K562 (cell line): Measurements from ENCODE around the gene PRAME. TPM values are rescaled to one million over a fixed set of nuclear protein-coding genes. Genes with fewer than 3 reads are reported as not detected.

Source experiments
- EWSR1 ChIP-seq: fragments of 450-650 bp; IDR thresholded peaks from 2 replicates; pipeline ENCODE4 v1.6.1; 2018; ENCODE audit warnings: borderline replicate concordance, mild to moderate bottlenecking, low read depth, moderate library complexity; ENCODE audit not compliant: partially characterized antibody
- HMG20B ChIP-seq: fragments of 250-450 bp; sonication (Bioruptor Pico); IDR thresholded peaks from 2 replicates; pipeline ENCODE4 v1.5.0; 2021; ENCODE audit warnings: mild to moderate bottlenecking
- ID3 ChIP-seq, 2 experiments: fragments of 250-450 bp in 1 of 2; fragments of 450-650 bp in 1 of 2; sonication (Bioruptor Pico) in 1 of 2; IDR thresholded peaks; 2 replicates each; pipeline versions ENCODE4 v1.6.1 to v1.8.0; 2016 to 2021; ENCODE audit warnings: mild to moderate bottlenecking in 2 of 2, moderate library complexity in 2 of 2, missing compliant biosample characterization in 1 of 2, missing genetic modification characterization in 1 of 2
- IRF1 ChIP-seq: sonication (generic); formaldehyde crosslinking; IDR thresholded peaks from 2 replicates; pipeline ENCODE4 v1.8.0; 2022; ENCODE audit warnings: missing genetic modification reagents, mild to moderate bottlenecking, borderline replicate concordance
- NFXL1 ChIP-seq: fragments of 450-650 bp; formaldehyde crosslinking; IDR thresholded peaks from 2 replicates; pipeline ENCODE4 v1.4.0; 2021; ENCODE audit warnings: mild to moderate bottlenecking
- REST ChIP-seq, 2 experiments: fragments of 450-650 bp; formaldehyde crosslinking in 1 of 2; IDR thresholded peaks; 2 replicates each; pipeline versions ENCODE4 v1.4.0 to v1.6.1; 2014 to 2020; ENCODE audit warnings: mild to moderate bottlenecking in 2 of 2, borderline replicate concordance in 1 of 2, low read depth in 1 of 2
- TBL1XR1 ChIP-seq, 2 experiments: IDR thresholded peaks; 2 replicates each; pipeline ENCODE4 v1.6.1; 2012; ENCODE audit warnings: improper control_type of control experiment in 2 of 2, low read length in 2 of 2, mild to moderate bottlenecking in 1 of 2
- TEAD1 ChIP-seq, 2 experiments: fragments of 450-650 bp in 1 of 2; sonication (generic) in 1 of 2; formaldehyde crosslinking; IDR thresholded peaks; 2 replicates each; pipeline versions ENCODE4 v1.4.0 to v1.8.0; 2020 to 2022; ENCODE audit warnings: mild to moderate bottlenecking in 2 of 2, missing genetic modification reagents in 1 of 2
- THRB ChIP-seq: fragments of 450-650 bp; formaldehyde crosslinking; conservative IDR thresholded peaks from 2 replicates; pipeline ENCODE4 v1.4.0; 2022; ENCODE audit warnings: mild to moderate bottlenecking, missing genetic modification characterization
- ZBTB7A ChIP-seq: IDR thresholded peaks from 2 replicates; pipeline ENCODE4 v1.6.1; 2011; ENCODE audit warnings: low read depth, mild to moderate bottlenecking, low read length, moderate library complexity, borderline replicate concordance; ENCODE audit not compliant: control insufficient read depth
- ZNF586 ChIP-seq: fragments of 450-650 bp; formaldehyde crosslinking; conservative IDR thresholded peaks from 2 replicates; pipeline ENCODE4 v1.4.0; 2020; ENCODE audit warnings: mild to moderate bottlenecking, moderate library complexity
- polyA plus RNA-seq, 8 experiments: library from polyadenylated mRNA; depleted of rRNA in 4 of 8; stranded (reverse) in 5 of 8; unstranded in 3 of 8; fragments of >200 nt; fragmentation: Nextera tagmentation in 2 of 8; fragmentation: Illumina TruSeq in 1 of 8; extraction: Ambion mirVana in 2 of 8; extraction: Trizol in 1 of 8; gene quantifications; 2 replicates each; pipeline versions ENCODE4 v1.2.1 to v1.2.3, GENCODE V29; 2011 to 2014; ENCODE audit warnings: inconsistent platforms in 1 of 8, missing spikeins in 1 of 8
- total RNA-seq, 7 experiments: library from RNA; depleted of rRNA in 6 of 7; stranded (reverse); fragments of >200 nt in 6 of 7; fragmentation: Illumina TruSeq in 2 of 7; extraction: Trizol in 2 of 7; gene quantifications; 2 replicates each; pipeline versions ENCODE4 v1.2.1 to v1.2.3, GENCODE V29; 2011 to 2021; ENCODE audit warnings: low replicate concordance in 1 of 7

The PRAME gene
- total and polyA plus RNA-seq, 9 of the 15 experiments (the other 6 are each of a cell fraction or from before 2014, with no cell fraction given), result 662 to 2,141 (median 1,142) TPM

- TF ChIP-seq REST (IDR thresholded peaks at IDR 0.05; ENCODE audit: borderline replicate concordance) (no peak), REST (CRISPR knock-in tag; IDR thresholded peaks at IDR 0.05; ENCODE audit: low read depth) (peak; percentile 67), EWSR1 (no peak), NFXL1 (CRISPR knock-in tag) (0 out of 2 replicates have a peak, but pooled peaks have one; percentile 7), IRF1 (CRISPR knock-in tag) (0 out of 2 replicates have a peak, but pooled peaks have one; percentile 53), TEAD1 (CRISPR knock-in tag; IDR thresholded peaks at IDR 0.05) (peak; percentile 60 to 91; a peak in 2 of 4 replicates), ZNF586 (CRISPR knock-in tag) (0 out of 2 replicates have a peak, but pooled peaks have one; percentile 49), ID3 (CRISPR knock-in tag; IDR thresholded peaks at IDR 0.05) (peak; percentile 65; the same call in 1 of the 2 replicates), ID3 (tag; IDR thresholded peaks at IDR 0.05) (no peak), ZBTB7A (peak; percentile 78; the same call in 1 of the 2 replicates), TBL1XR1 (IDR thresholded peaks at IDR 0.05; ENCODE audit: low read length in 2 of 2) (peak; percentile 86 to 95), THRB (CRISPR knock-in tag) (peak; percentile 59; the same call in 1 of the 2 replicates), HMG20B (CRISPR knock-in tag) (0 out of 2 replicates have a peak, but pooled peaks have one; percentile 13)
Observed at GRCh38 chr22:22576244-22576988, 17.4 kb upstream of the PRAME start (continued).
